B cell (primary cell): ENCODE data around the gene ITFG2.

Experiments used
- CTCF ChIP-seq: fragments of 200-600 bp; IDR thresholded peaks from one replicate; pipeline ENCODE4 v1.8.0; 2022; ENCODE audit warnings: antibody characterized with exemption, mild to moderate bottlenecking
- EZH2 ChIP-seq: IDR thresholded peaks from 2 replicates; pipeline ENCODE4 v1.6.1; 2012; ENCODE audit warnings: borderline replicate concordance, low read depth, mild to moderate bottlenecking, moderate library complexity, low read length; ENCODE audit not compliant: insufficient read depth, poor library complexity, severe bottlenecking

DNA sequence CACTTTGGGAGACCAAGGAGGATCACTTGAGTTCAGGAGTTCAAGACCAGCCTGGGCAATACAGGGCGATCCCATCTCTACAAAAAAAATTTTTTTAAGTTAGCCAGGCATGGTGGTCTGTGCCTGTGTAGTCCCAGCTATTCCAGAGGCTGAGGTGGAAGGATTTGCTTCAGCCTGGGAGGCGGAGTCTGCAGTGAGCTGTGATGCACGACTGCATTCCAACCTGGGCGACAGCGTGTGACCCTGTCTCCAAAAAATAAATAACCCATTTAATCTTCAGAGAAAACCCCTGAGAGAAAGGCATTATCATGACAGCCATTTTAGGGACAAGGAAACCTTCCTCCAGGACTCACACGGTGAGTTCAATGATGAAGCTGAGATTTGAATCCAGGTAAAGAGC, 21.4 kb upstream of the ITFG2 start:
- TF ChIP-seq CTCF = no peak
- TF ChIP-seq EZH2 = no peak
